Brain microvascular endothelial cell (primary cell): ENCODE data around the gene DDX54.

Experiments used
- DNase-seq: peaks from one replicate; pipeline ENCODE4 v3.0.0-alpha.2; 2020
- H3K27ac ChIP-seq: fragments of 250-450 bp; sonication (Bioruptor Pico); 2 replicates; pipeline ENCODE4 v1.5.1; 2020; ENCODE audit warnings: mild to moderate bottlenecking, moderate library complexity
- H3K27me3 ChIP-seq: fragments of 250-450 bp; sonication (Bioruptor Pico); replicated peaks from 2 replicates; pipeline ENCODE4 v1.5.1; 2020; ENCODE audit warnings: mild to moderate bottlenecking
- H3K36me3 ChIP-seq: fragments of 250-450 bp; sonication (Bioruptor Pico); replicated peaks from 2 replicates; pipeline ENCODE4 v1.5.1; 2020; ENCODE audit warnings: mild to moderate bottlenecking
- H3K4me3 ChIP-seq: 2 replicates; pipeline ENCODE4 v1.5.1; 2011; ENCODE audit warnings: low read depth, mild to moderate bottlenecking, control low read depth, low read length, moderate library complexity
- CTCF ChIP-seq: IDR thresholded peaks from 2 replicates; pipeline ENCODE4 v1.5.1; 2011; ENCODE audit warnings: low read depth, mild to moderate bottlenecking, moderate library complexity, low read length, control low read depth, inconsistent platforms; ENCODE audit errors: missing control alignments
- in situ Hi-C: cut with HindIII; loops from 2 replicates; pipeline ENCODE4 v1.10.0; 2017; ENCODE audit warnings: low sequenced_read_pairs, low pct_ligation_motif_present

Gene DDX54

GRCh38 chr12:113201187-113202177, 16.2 kb upstream of the DDX54 start:
- H3K27ac ChIP-seq: no peak overlapping the region
- in situ Hi-C loops: no loop called here
- DNase-seq: no peak
- H3K27me3 ChIP-seq: no peaks in the 10 kb centered on the region
- H3K4me3 ChIP-seq: no peak overlapping the region
- TF ChIP-seq CTCF: no peak
- no peaks in the 10 kb centered on the region for H3K36me3 ChIP-seq

- Histone ChIP-seq H3K27ac (no peak overlapping the region), H3K27me3 (no peaks in the 10 kb centered on the region), H3K4me3 (no peak overlapping the region), H3K36me3 (no peaks in the 10 kb centered on the region)
- TF ChIP-seq CTCF: no peak
- no peak for DNase-seq
- in situ Hi-C loops: no loop called here
These were observed 14.9 kb upstream of the DDX54 start for GRCh38 chr12:113200021-113200797.

GRCh38 chr12:113198296-113198695, 13.0 kb upstream of the DDX54 start:
- no peak overlapping the region for H3K4me3 ChIP-seq
- no peaks in the 10 kb centered on the region for H3K27me3 ChIP-seq
- H3K36me3 ChIP-seq: no peaks in the 10 kb centered on the region
- H3K27ac ChIP-seq: no peak overlapping the region
- no peak for DNase-seq
- no peak for TF ChIP-seq CTCF
- in situ Hi-C loops: no loop called here

- in situ Hi-C loops: no loop called here
- no peak overlapping the region for H3K4me3 ChIP-seq
- H3K27ac ChIP-seq: no peak overlapping the region
- no peaks in the 10 kb centered on the region for H3K36me3 ChIP-seq
- no peak for DNase-seq
- no peaks in the 10 kb centered on the region for H3K27me3 ChIP-seq
- no peak for TF ChIP-seq CTCF
These were observed 12.3 kb upstream of the DDX54 start for GRCh38 chr12:113197518-113198077.

- Histone ChIP-seq H3K27ac (no peak overlapping the region), H3K27me3 (no peaks in the 10 kb centered on the region), H3K4me3 (no peak overlapping the region), H3K36me3 (peaks cover 4% of the 10 kb centered on the region)
- in situ Hi-C loops: no loop called here
- peak; percentile 77 for DNase-seq
- TF ChIP-seq CTCF: peak; percentile 85
These were observed 11.7 kb upstream of the DDX54 start for GRCh38 chr12:113196990-113197389.
